Lower leg skin (tissue), 4 donors: ENCODE results near the gene CFAP92. TPM values are rescaled to one million over a fixed set of nuclear protein-coding genes. Genes with fewer than 3 reads are reported as not detected.
"Not testable (repeated sequence)": the region's sequence is repeated elsewhere in the genome, so short reads cannot be mapped to it uniquely, and the experiment has no call there.

Experiments
- DNase-seq, 2 donors: peaks; one replicate each; pipeline ENCODE4 v3.0.0-alpha.2; 2019; ENCODE audit warnings: low spot score in 2 of 2
- H3K4me3 ChIP-seq: fragments of 200-600 bp; sonication (generic); 2 replicates; pipeline ENCODE4 v1.5.1; 2017; ENCODE audit warnings: mild to moderate bottlenecking, low read depth; ENCODE audit not compliant: poor library complexity, severe bottlenecking
- CTCF ChIP-seq, 3 donors: fragments of 450-650 bp; IDR thresholded peaks; one replicate each; pipeline ENCODE4 v1.5.1; 2016; ENCODE audit warnings: antibody characterized with exemption in 3 of 3, mild to moderate bottlenecking in 3 of 3, moderate library complexity in 2 of 3
- POLR2A ChIP-seq, 2 donors: fragments of 450-650 bp; IDR thresholded peaks; one replicate each; pipeline ENCODE4 v1.6.1; 2016 to 2017; ENCODE audit warnings: antibody characterized with exemption in 2 of 2, mild to moderate bottlenecking in 1 of 2, moderate library complexity in 1 of 2
- WGBS, 2 donors: methylation state at CpG; one replicate each; pipeline ENCODE4 v1.1.5; 2018; 5-methylcytosine and 5-hydroxymethylcytosine counted together
- intact Hi-C: fragments of 100-400 bp; cut with DNase I; formaldehyde crosslinking; loops from one replicate; pipeline ENCODE4 v1.15.0; 2023; ENCODE audit warnings: low total_unique reads
- total RNA-seq, 4 donors: library from RNA; depleted of rRNA; stranded (reverse); fragments of >200 nt; gene quantifications; one replicate each; pipeline ENCODE4 v1.1.0, GENCODE V29; 2016

The CFAP92 gene
- total RNA-seq, 4 donors from 2014 or later = 0.19 to 0.59 (median 0.25) TPM

- no peak for DNase-seq
- 71 to 75% methylated on average over 4 of the region's 4 CpGs for WGBS, 2 donors
- H3K4me3 ChIP-seq = no peak overlapping the region
- TF ChIP-seq POLR2A (IDR thresholded peaks at IDR 0.05) (no peak), CTCF (IDR thresholded peaks at IDR 0.05) (no peak)
- intact Hi-C loops = no loop called here
These were observed 126.4 kb downstream of the CFAP92 start for GRCh38 chr3:128867200-128868125.

- WGBS, 2 donors = 48 to 55% methylated on average over 20 to 25 of the region's 25 CpGs
- DNase-seq, H3K4me3 ChIP-seq, intact Hi-C loops: not testable (repeated sequence)
These were observed 128.7 kb downstream of the CFAP92 start for GRCh38 chr3:128864849-128865804.

GRCh38 chr3:128864351-128864811 is 129.5 kb downstream of the CFAP92 start:
- no peak overlapping the region for H3K4me3 ChIP-seq
- 47 to 60% methylated on average over 11 of the region's 11 CpGs for WGBS, 2 donors
- DNase-seq = no peak
- intact Hi-C loops = no loop called here
- TF ChIP-seq CTCF (IDR thresholded peaks at IDR 0.05) (no peak), POLR2A (IDR thresholded peaks at IDR 0.05) (no peak)

GRCh38 chr3:128863560-128863959 is 130.3 kb downstream of the CFAP92 start:
- intact Hi-C loops = no loop called here
- no peak for DNase-seq
- no peak for TF ChIP-seq POLR2A (IDR thresholded peaks at IDR 0.05)
- TF ChIP-seq CTCF (IDR thresholded peaks at IDR 0.05) = no peak

GRCh38 chr3:128861491-128861890 is 132.4 kb downstream of the CFAP92 start:
- intact Hi-C loops = no loop called here
- DNase-seq = no peak
- no peak overlapping the region for H3K4me3 ChIP-seq
- TF ChIP-seq POLR2A (IDR thresholded peaks at IDR 0.05) (no peak), CTCF (IDR thresholded peaks at IDR 0.05) (no peak)
- 82 to 97% methylated on average over 4 to 6 of the region's 6 CpGs for WGBS, 2 donors

More at GRCh38 chr3:128863560-128863959, 130.3 kb downstream of the CFAP92 start:
- no peak overlapping the region for H3K4me3 ChIP-seq
- whole genome bisulfite sequencing, 2 donors = 67 to 77% methylated on average over 3 of the region's 3 CpGs

Other genes starting within 250 kb of the CFAP92 start
- gene ACAD9, start 114.5 kb downstream of the CFAP92 start, total RNA-seq = 100 to 1,000 TPM; 101 to 180 (median 130) TPM
- 1 to 10 TPM in 3 of 4 donors, under 1 TPM in 1; 0.80 to 3.0 (median 2.2) TPM for gene EFCC1, start 7.2 kb upstream of the CFAP92 start, total RNA-seq
- gene GP9, start 66.7 kb upstream of the CFAP92 start, total RNA-seq = not detected
- gene RAB43, start 127.7 kb upstream of the CFAP92 start, total RNA-seq = 10 to 100 TPM in 3 of 4 donors, 1 to 10 TPM in 1; 5.4 to 12.1 (median 11.2) TPM
- 10 to 100 TPM; 15.5 to 22.8 (median 18.1) TPM for gene ISY1, start 167.0 kb upstream of the CFAP92 start, total RNA-seq
- gene CNBP, start 189.8 kb upstream of the CFAP92 start, total RNA-seq = 100 to 1,000 TPM; 425 to 625 (median 493) TPM